Measurements from ENCODE around the gene DCDC2B.
A peak's percentile ranks its signal among the peaks of the same experiment; 100 is the strongest.

The DCDC2B gene

GRCh38 chr1:32247452-32247851, 38.6 kb downstream of the DCDC2B start:
- Histone ChIP-seq H3K4me3 (replicated peaks; ENCODE audit: insufficient read depth, low read length) (no peak overlapping the region), H3K27ac (replicated peaks) (no peak overlapping the region), H3K27me3 (ENCODE audit: insufficient read depth, poor library complexity, severe bottlenecking) (no peaks in the 10 kb centered on the region)
- no peak for DNase-seq (ENCODE audit: low read depth in 1 of 2, low spot score in 1 of 2)
- TF ChIP-seq POLR2AphosphoS5 (IDR thresholded peaks at IDR 0.05; ENCODE audit: low read depth) = no peak
- TF ChIP-seq, protein P1, sequence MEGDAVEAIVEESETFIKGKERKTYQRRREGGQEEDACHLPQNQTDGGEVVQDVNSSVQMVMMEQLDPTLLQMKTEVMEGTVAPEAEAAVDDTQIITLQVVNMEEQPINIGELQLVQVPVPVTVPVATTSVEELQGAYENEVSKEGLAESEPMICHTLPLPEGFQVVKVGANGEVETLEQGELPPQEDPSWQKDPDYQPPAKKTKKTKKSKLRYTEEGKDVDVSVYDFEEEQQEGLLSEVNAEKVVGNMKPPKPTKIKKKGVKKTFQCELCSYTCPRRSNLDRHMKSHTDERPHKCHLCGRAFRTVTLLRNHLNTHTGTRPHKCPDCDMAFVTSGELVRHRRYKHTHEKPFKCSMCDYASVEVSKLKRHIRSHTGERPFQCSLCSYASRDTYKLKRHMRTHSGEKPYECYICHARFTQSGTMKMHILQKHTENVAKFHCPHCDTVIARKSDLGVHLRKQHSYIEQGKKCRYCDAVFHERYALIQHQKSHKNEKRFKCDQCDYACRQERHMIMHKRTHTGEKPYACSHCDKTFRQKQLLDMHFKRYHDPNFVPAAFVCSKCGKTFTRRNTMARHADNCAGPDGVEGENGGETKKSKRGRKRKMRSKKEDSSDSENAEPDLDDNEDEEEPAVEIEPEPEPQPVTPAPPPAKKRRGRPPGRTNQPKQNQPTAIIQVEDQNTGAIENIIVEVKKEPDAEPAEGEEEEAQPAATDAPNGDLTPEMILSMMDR (IDR thresholded peaks at IDR 0.05; ENCODE audit: insufficient read depth, low read length) = no peak
- TF ChIP-seq, protein P2, sequence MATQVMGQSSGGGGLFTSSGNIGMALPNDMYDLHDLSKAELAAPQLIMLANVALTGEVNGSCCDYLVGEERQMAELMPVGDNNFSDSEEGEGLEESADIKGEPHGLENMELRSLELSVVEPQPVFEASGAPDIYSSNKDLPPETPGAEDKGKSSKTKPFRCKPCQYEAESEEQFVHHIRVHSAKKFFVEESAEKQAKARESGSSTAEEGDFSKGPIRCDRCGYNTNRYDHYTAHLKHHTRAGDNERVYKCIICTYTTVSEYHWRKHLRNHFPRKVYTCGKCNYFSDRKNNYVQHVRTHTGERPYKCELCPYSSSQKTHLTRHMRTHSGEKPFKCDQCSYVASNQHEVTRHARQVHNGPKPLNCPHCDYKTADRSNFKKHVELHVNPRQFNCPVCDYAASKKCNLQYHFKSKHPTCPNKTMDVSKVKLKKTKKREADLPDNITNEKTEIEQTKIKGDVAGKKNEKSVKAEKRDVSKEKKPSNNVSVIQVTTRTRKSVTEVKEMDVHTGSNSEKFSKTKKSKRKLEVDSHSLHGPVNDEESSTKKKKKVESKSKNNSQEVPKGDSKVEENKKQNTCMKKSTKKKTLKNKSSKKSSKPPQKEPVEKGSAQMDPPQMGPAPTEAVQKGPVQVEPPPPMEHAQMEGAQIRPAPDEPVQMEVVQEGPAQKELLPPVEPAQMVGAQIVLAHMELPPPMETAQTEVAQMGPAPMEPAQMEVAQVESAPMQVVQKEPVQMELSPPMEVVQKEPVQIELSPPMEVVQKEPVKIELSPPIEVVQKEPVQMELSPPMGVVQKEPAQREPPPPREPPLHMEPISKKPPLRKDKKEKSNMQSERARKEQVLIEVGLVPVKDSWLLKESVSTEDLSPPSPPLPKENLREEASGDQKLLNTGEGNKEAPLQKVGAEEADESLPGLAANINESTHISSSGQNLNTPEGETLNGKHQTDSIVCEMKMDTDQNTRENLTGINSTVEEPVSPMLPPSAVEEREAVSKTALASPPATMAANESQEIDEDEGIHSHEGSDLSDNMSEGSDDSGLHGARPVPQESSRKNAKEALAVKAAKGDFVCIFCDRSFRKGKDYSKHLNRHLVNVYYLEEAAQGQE (IDR thresholded peaks at IDR 0.05; ENCODE audit: insufficient replicate concordance, low read depth) = no peak
- TF ChIP-seq SPI1 (IDR thresholded peaks at IDR 0.05; ENCODE audit: borderline replicate concordance, low read depth) = no peak
- no peak for TF ChIP-seq GABPA (IDR thresholded peaks at IDR 0.05; ENCODE audit: low read depth)

- DNase-seq (ENCODE audit: low read depth in 1 of 2, low spot score in 1 of 2) = peak; percentile 45 to 77
- no peak overlapping the region for H3K4me3 ChIP-seq (replicated peaks; ENCODE audit: insufficient read depth, low read length)
These were observed 39.3 kb downstream of the DCDC2B start for GRCh38 chr1:32247983-32248889.

DNA sequence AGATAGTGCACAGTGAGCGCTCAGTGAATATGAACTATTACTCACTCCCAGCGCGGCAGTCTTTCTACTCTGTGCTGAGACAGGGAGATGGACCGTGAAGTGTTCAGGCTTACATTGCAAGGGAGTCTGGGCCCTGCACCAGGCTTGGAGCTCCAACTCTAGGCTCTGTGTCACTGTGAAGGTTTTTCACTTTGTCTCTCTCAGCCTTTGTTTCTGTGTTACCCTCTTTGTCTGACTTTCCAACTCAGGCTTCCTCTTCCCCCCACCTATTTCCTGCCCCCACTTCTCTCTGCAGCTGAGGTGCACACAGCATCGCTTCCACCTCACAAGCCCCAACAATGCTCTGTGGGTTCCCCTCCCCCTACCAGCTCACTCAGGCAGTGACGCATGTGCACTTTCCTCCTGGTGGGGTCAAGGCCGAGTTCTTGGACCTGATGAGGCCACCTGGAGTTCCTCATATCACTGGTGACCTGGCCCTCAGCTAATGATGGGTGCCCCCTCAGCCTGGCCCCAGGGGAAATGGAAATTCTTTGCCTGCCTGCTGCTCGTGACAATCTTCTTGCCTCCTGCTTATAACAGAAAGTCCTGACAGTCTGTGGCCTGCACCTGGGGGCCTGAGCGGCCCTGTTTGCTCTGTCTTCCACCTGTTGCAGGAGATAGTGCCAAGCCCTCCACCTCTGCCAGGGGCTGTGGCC, 41.1 kb downstream of the DCDC2B start:
- peak; percentile 52 to 71 for DNase-seq (ENCODE audit: low read depth in 1 of 2, low spot score in 1 of 2)
- TF ChIP-seq, protein P1 (IDR thresholded peaks at IDR 0.05; ENCODE audit: insufficient read depth, low read length) = no peak
- TF ChIP-seq GABPA (IDR thresholded peaks at IDR 0.05; ENCODE audit: low read depth) (peak; percentile 41; the same call in 1 of the 2 replicates), SPI1 (IDR thresholded peaks at IDR 0.05; ENCODE audit: borderline replicate concordance, low read depth) (0 out of 2 replicates have a peak, but pooled peaks have one; percentile 29), POLR2AphosphoS5 (IDR thresholded peaks at IDR 0.05; ENCODE audit: low read depth) (no peak)
- TF ChIP-seq, protein P2 (IDR thresholded peaks at IDR 0.05; ENCODE audit: insufficient replicate concordance, low read depth) = no peak
- H3K4me3 ChIP-seq (replicated peaks; ENCODE audit: insufficient read depth, low read length) = no peak overlapping the region
- H3K27me3 ChIP-seq (ENCODE audit: insufficient read depth, poor library complexity, severe bottlenecking) = no peaks in the 10 kb centered on the region
- H3K27ac ChIP-seq (replicated peaks) = peak overlapping the region; percentile 38

More at GRCh38 chr1:32247983-32248889, 39.3 kb downstream of the DCDC2B start:
- H3K27ac ChIP-seq (replicated peaks) = no peak overlapping the region
- no peaks in the 10 kb centered on the region for H3K27me3 ChIP-seq (ENCODE audit: insufficient read depth, poor library complexity, severe bottlenecking)
- TF ChIP-seq, protein P1 (IDR thresholded peaks at IDR 0.05; ENCODE audit: insufficient read depth, low read length) = peak; percentile 87
- TF ChIP-seq SPI1 (IDR thresholded peaks at IDR 0.05; ENCODE audit: borderline replicate concordance, low read depth) (no peak), GABPA (IDR thresholded peaks at IDR 0.05; ENCODE audit: low read depth) (no peak), POLR2AphosphoS5 (IDR thresholded peaks at IDR 0.05; ENCODE audit: low read depth) (peak; percentile 72)
- TF ChIP-seq, protein P2 (IDR thresholded peaks at IDR 0.05; ENCODE audit: insufficient replicate concordance, low read depth) = no peak

Data from HL-60 (cell line).